Measurements from ENCODE around the gene CSNK1D.
A peak's percentile ranks its signal among the peaks of the same experiment; 100 is the strongest.

CSNK1D gene

GRCh38 chr17:82316651-82317393 is 43.3 kb upstream of the CSNK1D start:
- H3K36me3 ChIP-seq (ENCODE audit: insufficient read depth, low read length): no peaks in the 10 kb centered on the region
- no peaks in the 10 kb centered on the region for H3K4me1 ChIP-seq (ENCODE audit: insufficient read depth, low read length)
- H3K27me3 ChIP-seq (ENCODE audit: control insufficient read depth in 1 of 2, insufficient read depth in 2 of 2, low read length in 2 of 2): peaks cover 30 to 46% of the 10 kb centered on the region in 2 donors
- no peak overlapping the region for H3K9ac ChIP-seq (ENCODE audit: low read length)
- H3K9me3 ChIP-seq (ENCODE audit: low read length): no peaks in the 10 kb centered on the region
- H3K4me3 ChIP-seq (ENCODE audit: low read depth in 1 of 2, low read length in 2 of 2): no peak overlapping the region
- H3K27ac ChIP-seq (ENCODE audit: low read depth, low read length): no peak overlapping the region

- H3K4me1 ChIP-seq (ENCODE audit: insufficient read depth, low read length): no peaks in the 10 kb centered on the region
- H3K4me3 ChIP-seq (ENCODE audit: low read depth in 1 of 2, low read length in 2 of 2): no peak overlapping the region
- H3K27me3 ChIP-seq (ENCODE audit: control insufficient read depth in 1 of 2, insufficient read depth in 2 of 2, low read length in 2 of 2): peaks cover 30 to 50% of the 10 kb centered on the region in 2 donors
- no peak overlapping the region for H3K9ac ChIP-seq (ENCODE audit: low read length)
- H3K36me3 ChIP-seq (ENCODE audit: insufficient read depth, low read length): no peaks in the 10 kb centered on the region
- no peak overlapping the region for H3K27ac ChIP-seq (ENCODE audit: low read depth, low read length)
- no peaks in the 10 kb centered on the region for H3K9me3 ChIP-seq (ENCODE audit: low read length)
Observed at GRCh38 chr17:82315703-82316358, 42.3 kb upstream of the CSNK1D start.

GRCh38 chr17:82314727-82315605 is 41.5 kb upstream of the CSNK1D start:
- Histone ChIP-seq H3K4me3 (ENCODE audit: low read depth in 1 of 2, low read length in 2 of 2) (no peak overlapping the region), H3K9ac (ENCODE audit: low read length) (no peak overlapping the region), H3K27ac (ENCODE audit: low read depth, low read length) (no peak overlapping the region), H3K4me1 (ENCODE audit: insufficient read depth, low read length) (no peaks in the 10 kb centered on the region), H3K9me3 (ENCODE audit: low read length) (no peaks in the 10 kb centered on the region), H3K27me3 (ENCODE audit: control insufficient read depth in 1 of 2, insufficient read depth in 2 of 2, low read length in 2 of 2) (peaks cover 30 to 56% of the 10 kb centered on the region in 2 donors), H3K36me3 (ENCODE audit: insufficient read depth, low read length) (no peaks in the 10 kb centered on the region)

GRCh38 chr17:82314012-82314726 is 40.7 kb upstream of the CSNK1D start:
- H3K36me3 ChIP-seq (ENCODE audit: insufficient read depth, low read length): no peaks in the 10 kb centered on the region
- no peak overlapping the region for H3K9ac ChIP-seq (ENCODE audit: low read length)
- H3K4me3 ChIP-seq (ENCODE audit: low read depth in 1 of 2, low read length in 2 of 2): no peak overlapping the region
- H3K9me3 ChIP-seq (ENCODE audit: low read length): no peaks in the 10 kb centered on the region
- no peaks in the 10 kb centered on the region for H3K4me1 ChIP-seq (ENCODE audit: insufficient read depth, low read length)
- H3K27me3 ChIP-seq (ENCODE audit: control insufficient read depth in 1 of 2, insufficient read depth in 2 of 2, low read length in 2 of 2): peaks cover 30 to 61% of the 10 kb centered on the region in 2 donors
- H3K27ac ChIP-seq (ENCODE audit: low read depth, low read length): no peak overlapping the region

- Histone ChIP-seq H3K4me3 (ENCODE audit: low read depth in 1 of 2, low read length in 2 of 2) (no peak overlapping the region), H3K27me3 (ENCODE audit: control insufficient read depth in 1 of 2, insufficient read depth in 2 of 2, low read length in 2 of 2) (peaks cover 30 to 65% of the 10 kb centered on the region in 2 donors), H3K4me1 (ENCODE audit: insufficient read depth, low read length) (no peaks in the 10 kb centered on the region), H3K36me3 (ENCODE audit: insufficient read depth, low read length) (no peaks in the 10 kb centered on the region), H3K27ac (ENCODE audit: low read depth, low read length) (no peak overlapping the region), H3K9me3 (ENCODE audit: low read length) (no peaks in the 10 kb centered on the region), H3K9ac (ENCODE audit: low read length) (no peak overlapping the region)
Observed at GRCh38 chr17:82313195-82314011, 39.9 kb upstream of the CSNK1D start.

- no peaks in the 10 kb centered on the region for H3K9me3 ChIP-seq (ENCODE audit: low read length)
- H3K27me3 ChIP-seq (ENCODE audit: control insufficient read depth in 1 of 2, insufficient read depth in 2 of 2, low read length in 2 of 2): peaks cover 30 to 59% of the 10 kb centered on the region in 2 donors
- H3K4me1 ChIP-seq (ENCODE audit: insufficient read depth, low read length): no peaks in the 10 kb centered on the region
- H3K36me3 ChIP-seq (ENCODE audit: insufficient read depth, low read length): no peaks in the 10 kb centered on the region
- no peak overlapping the region for H3K9ac ChIP-seq (ENCODE audit: low read length)
- H3K4me3 ChIP-seq (ENCODE audit: low read depth in 1 of 2, low read length in 2 of 2): no peak overlapping the region
- no peak overlapping the region for H3K27ac ChIP-seq (ENCODE audit: low read depth, low read length)
Observed at GRCh38 chr17:82311971-82312370, 38.5 kb upstream of the CSNK1D start.

- Histone ChIP-seq H3K27ac (ENCODE audit: low read depth, low read length) (no peak overlapping the region), H3K36me3 (ENCODE audit: insufficient read depth, low read length) (no peaks in the 10 kb centered on the region), H3K4me1 (ENCODE audit: insufficient read depth, low read length) (no peaks in the 10 kb centered on the region), H3K9ac (ENCODE audit: low read length) (no peak overlapping the region), H3K9me3 (ENCODE audit: low read length) (no peaks in the 10 kb centered on the region), H3K4me3 (ENCODE audit: low read depth in 1 of 2, low read length in 2 of 2) (no peak overlapping the region), H3K27me3 (ENCODE audit: control insufficient read depth in 1 of 2, insufficient read depth in 2 of 2, low read length in 2 of 2) (peaks cover 26 to 48% of the 10 kb centered on the region in 2 donors)
Observed at GRCh38 chr17:82310877-82311276, 37.4 kb upstream of the CSNK1D start.

- Histone ChIP-seq H3K36me3 (ENCODE audit: insufficient read depth, low read length) (no peaks in the 10 kb centered on the region), H3K9me3 (ENCODE audit: low read length) (no peaks in the 10 kb centered on the region), H3K9ac (ENCODE audit: low read length) (no peak overlapping the region), H3K4me3 (ENCODE audit: low read depth in 1 of 2, low read length in 2 of 2) (no peak overlapping the region), H3K27me3 (ENCODE audit: control insufficient read depth in 1 of 2, insufficient read depth in 2 of 2, low read length in 2 of 2) (peaks cover 16 to 39% of the 10 kb centered on the region in 2 donors), H3K27ac (ENCODE audit: low read depth, low read length) (no peak overlapping the region), H3K4me1 (ENCODE audit: insufficient read depth, low read length) (no peaks in the 10 kb centered on the region)
Observed at GRCh38 chr17:82309656-82310570, 36.4 kb upstream of the CSNK1D start.

- no peaks in the 10 kb centered on the region for H3K4me1 ChIP-seq (ENCODE audit: insufficient read depth, low read length)
- no peaks in the 10 kb centered on the region for H3K36me3 ChIP-seq (ENCODE audit: insufficient read depth, low read length)
- peaks cover 0 to 14% of the 10 kb centered on the region in 2 donors for H3K27me3 ChIP-seq (ENCODE audit: control insufficient read depth in 1 of 2, insufficient read depth in 2 of 2, low read length in 2 of 2)
- H3K9ac ChIP-seq (ENCODE audit: low read length): no peak overlapping the region
- H3K27ac ChIP-seq (ENCODE audit: low read depth, low read length): peak overlapping the region; percentile 44
- no peaks in the 10 kb centered on the region for H3K9me3 ChIP-seq (ENCODE audit: low read length)
- no peak overlapping the region for H3K4me3 ChIP-seq (ENCODE audit: low read depth in 1 of 2, low read length in 2 of 2)
Observed at GRCh38 chr17:82305727-82306300, 32.3 kb upstream of the CSNK1D start.
